ENCODE results near the gene GLI3. TPM values are rescaled to one million over a fixed set of nuclear protein-coding genes. Genes with fewer than 3 reads are reported as not detected.

GLI3 gene
- total RNA-seq, 1 donor from 2014 or later, result 2.3 TPM

- no peak for DNase-seq (ENCODE audit: low read depth, low spot score)
Observed at GRCh38 chr7:42039921-42040320, 197.1 kb downstream of the GLI3 start.

GRCh38 chr7:42035210-42035609, 201.8 kb downstream of the GLI3 start:
- no peak for DNase-seq (ENCODE audit: low read depth, low spot score)

- DNase-seq (ENCODE audit: low read depth, low spot score), result no peak
Observed at GRCh38 chr7:42033480-42033879, 203.5 kb downstream of the GLI3 start.

- no peak for DNase-seq (ENCODE audit: low read depth, low spot score)
Observed at GRCh38 chr7:42029405-42029804, 207.6 kb downstream of the GLI3 start.

GRCh38 chr7:42027521-42027920, 209.5 kb downstream of the GLI3 start:
- no peak for DNase-seq (ENCODE audit: low read depth, low spot score)

- no peak for DNase-seq (ENCODE audit: low read depth, low spot score)
Observed at GRCh38 chr7:42026622-42027197, 210.3 kb downstream of the GLI3 start.

- no peak for DNase-seq (ENCODE audit: low read depth, low spot score)
Observed at GRCh38 chr7:42025635-42026375, 211.2 kb downstream of the GLI3 start.

- no peak for DNase-seq (ENCODE audit: low read depth, low spot score)
Observed at GRCh38 chr7:42024537-42024936, 212.5 kb downstream of the GLI3 start.

- no peak for DNase-seq (ENCODE audit: low read depth, low spot score)
Observed at GRCh38 chr7:42023262-42023661, 213.7 kb downstream of the GLI3 start.

- DNase-seq (ENCODE audit: low read depth, low spot score), result no peak
Observed at GRCh38 chr7:42022791-42023190, 214.2 kb downstream of the GLI3 start.

- DNase-seq (ENCODE audit: low read depth, low spot score), result no peak
Observed at GRCh38 chr7:42022056-42022455, 215.0 kb downstream of the GLI3 start.

- no peak for DNase-seq (ENCODE audit: low read depth, low spot score)
Observed at GRCh38 chr7:42021631-42022030, 215.4 kb downstream of the GLI3 start.

- no peak for DNase-seq (ENCODE audit: low read depth, low spot score)
Observed at GRCh38 chr7:42020061-42020460, 216.9 kb downstream of the GLI3 start.

GRCh38 chr7:42017349-42017986, 219.5 kb downstream of the GLI3 start:
- DNase-seq (ENCODE audit: low read depth, low spot score), result no peak

GRCh38 chr7:42016517-42016916, 220.5 kb downstream of the GLI3 start:
- no peak for DNase-seq (ENCODE audit: low read depth, low spot score)

- DNase-seq (ENCODE audit: low read depth, low spot score), result no peak
Observed at GRCh38 chr7:42014625-42015618, 222.1 kb downstream of the GLI3 start.

GRCh38 chr7:42012786-42013360, 224.1 kb downstream of the GLI3 start:
- no peak for DNase-seq (ENCODE audit: low read depth, low spot score)

- no peak for DNase-seq (ENCODE audit: low read depth, low spot score)
Observed at GRCh38 chr7:42012313-42012712, 224.7 kb downstream of the GLI3 start.

GRCh38 chr7:42011846-42012245, 225.2 kb downstream of the GLI3 start:
- no peak for DNase-seq (ENCODE audit: low read depth, low spot score)

GRCh38 chr7:42010751-42011150, 226.3 kb downstream of the GLI3 start:
- DNase-seq (ENCODE audit: low read depth, low spot score), result no peak

- no peak for DNase-seq (ENCODE audit: low read depth, low spot score)
Observed at GRCh38 chr7:42006801-42007513, 230.1 kb downstream of the GLI3 start.
